Mesodermal cell (in vitro differentiated cells): ENCODE data around the gene PARVA.
A peak's percentile ranks its signal among the peaks of the same experiment; 100 is the strongest.

Source experiments
- H3K27ac ChIP-seq: 2 replicates; pipeline ENCODE4 v1.7.0; 2013; ENCODE audit warnings: mild to moderate bottlenecking, low read depth, low read length, moderate library complexity; ENCODE audit not compliant: severe bottlenecking
- H3K36me3 ChIP-seq: 2 replicates; pipeline ENCODE4 v1.7.1; 2013; ENCODE audit warnings: mild to moderate bottlenecking, low read length, moderate library complexity; ENCODE audit not compliant: control insufficient read depth, insufficient read depth
- H3K4me1 ChIP-seq: one replicate; pipeline ENCODE4 v1.7.1; 2013; ENCODE audit warnings: mild to moderate bottlenecking, low read length; ENCODE audit not compliant: insufficient read depth, control insufficient read depth, poor library complexity, severe bottlenecking
- H3K4me3 ChIP-seq: 2 replicates; pipeline ENCODE4 v1.7.0; 2013; ENCODE audit warnings: low read length, control low read depth, mild to moderate bottlenecking; ENCODE audit not compliant: insufficient read depth, poor library complexity, severe bottlenecking; ENCODE audit errors: extremely low read depth
- H3K9me3 ChIP-seq: 2 replicates; pipeline ENCODE4 v1.7.1; 2013; ENCODE audit warnings: mild to moderate bottlenecking, low read length, moderate library complexity; ENCODE audit not compliant: control insufficient read depth
- WGBS, 2 experiments: methylation state at CpG; one replicate each; pipeline ENCODE4 v1.1.5; 2013; ENCODE audit warnings: missing lambda C conversion rate in 2 of 2; ENCODE audit not compliant: insufficient coverage in 2 of 2; 5-methylcytosine and 5-hydroxymethylcytosine counted together

PARVA gene

DNA sequence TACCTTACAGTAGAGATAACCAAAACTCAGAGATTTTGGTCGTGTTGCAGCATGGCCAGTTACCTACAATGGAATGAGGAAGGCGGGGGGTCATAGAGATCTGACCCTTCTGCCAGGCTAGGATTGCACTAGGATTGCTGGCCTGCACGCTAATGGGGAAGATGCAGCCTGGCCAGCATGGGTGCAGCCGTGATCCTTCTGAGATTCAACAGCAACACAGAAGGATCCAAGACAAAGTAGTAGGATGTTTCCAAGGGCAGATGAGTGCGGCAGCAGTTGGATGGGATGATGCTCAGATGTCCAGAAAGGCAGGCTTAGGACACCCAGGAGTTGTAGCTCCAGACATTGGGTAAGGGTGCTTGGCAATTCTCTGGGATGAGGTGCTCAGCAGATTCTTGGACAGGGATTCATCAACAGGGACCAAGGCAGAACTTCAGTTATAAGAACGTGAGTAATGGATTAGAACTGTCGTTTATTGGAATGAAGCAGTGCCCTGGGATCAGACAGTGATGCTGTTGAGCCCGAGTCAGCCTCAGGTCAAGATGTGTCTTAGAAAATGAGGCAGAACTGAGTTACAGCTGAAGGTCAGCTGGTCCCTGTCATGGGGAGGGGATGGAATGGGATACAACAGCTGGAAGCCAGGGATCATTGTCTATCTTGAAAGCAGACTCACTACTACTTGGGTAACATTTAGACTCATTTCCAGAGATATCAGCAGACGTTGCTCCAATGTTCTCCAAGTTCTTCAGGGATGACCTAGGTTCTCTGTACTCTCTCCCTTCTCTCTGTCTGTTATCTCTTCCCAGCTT lies 71.0 kb downstream of the PARVA start:
- no peak overlapping the region for H3K27ac ChIP-seq

DNA sequence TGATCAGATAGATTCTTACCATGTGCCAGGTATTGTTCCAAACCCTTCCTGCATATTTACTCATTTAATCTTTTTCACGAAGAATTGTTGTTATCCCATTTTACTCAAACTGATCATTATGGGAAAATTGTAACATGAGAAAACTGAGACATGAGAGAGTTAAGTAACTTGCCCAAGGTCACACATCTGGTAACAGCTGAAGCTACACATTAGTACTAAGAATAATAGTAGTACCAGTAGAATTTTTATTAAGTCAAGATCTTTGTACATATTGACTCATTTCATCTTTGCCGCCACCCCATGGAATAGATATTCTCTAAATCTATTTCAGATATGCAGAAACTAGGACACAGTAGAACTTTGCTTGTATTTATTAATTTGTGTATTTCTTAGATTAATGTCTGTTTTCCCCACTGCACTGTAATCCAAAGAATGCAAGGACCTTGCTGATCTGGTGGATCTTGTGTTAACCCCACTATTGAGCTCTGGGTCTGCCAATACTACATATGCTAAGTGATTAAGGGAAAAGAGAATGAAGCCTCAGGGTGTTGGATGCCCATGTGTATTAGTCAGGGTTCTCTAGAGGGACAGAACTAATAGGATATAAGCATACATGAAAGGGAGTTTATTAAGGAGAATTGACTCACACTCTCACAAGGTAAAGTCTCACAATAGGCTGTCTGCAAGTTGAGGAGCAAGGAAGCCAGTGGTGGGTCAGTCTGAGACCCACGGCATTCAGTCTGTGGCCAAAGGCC lies 72.8 kb downstream of the PARVA start:
- Histone ChIP-seq H3K4me3 (no peak overlapping the region), H3K27ac (no peak overlapping the region), H3K36me3 (peaks cover 13% of the 10 kb centered on the region), H3K9me3 (no peaks in the 10 kb centered on the region), H3K4me1 (peaks cover 26% of the 10 kb centered on the region)
- 83 to 100% methylated on average over 1 of the region's 3 CpGs for WGBS, 2 experiments

More for the DNA sequence above, 71.0 kb downstream of the PARVA start:
- H3K4me3 ChIP-seq: no peak overlapping the region
- WGBS, 2 experiments: 96 to 97% methylated on average over 8 to 9 of the region's 9 CpGs
- H3K9me3 ChIP-seq: no peaks in the 10 kb centered on the region
- H3K4me1 ChIP-seq: peaks cover 15% of the 10 kb centered on the region
- peaks cover 20% of the 10 kb centered on the region for H3K36me3 ChIP-seq

DNA sequence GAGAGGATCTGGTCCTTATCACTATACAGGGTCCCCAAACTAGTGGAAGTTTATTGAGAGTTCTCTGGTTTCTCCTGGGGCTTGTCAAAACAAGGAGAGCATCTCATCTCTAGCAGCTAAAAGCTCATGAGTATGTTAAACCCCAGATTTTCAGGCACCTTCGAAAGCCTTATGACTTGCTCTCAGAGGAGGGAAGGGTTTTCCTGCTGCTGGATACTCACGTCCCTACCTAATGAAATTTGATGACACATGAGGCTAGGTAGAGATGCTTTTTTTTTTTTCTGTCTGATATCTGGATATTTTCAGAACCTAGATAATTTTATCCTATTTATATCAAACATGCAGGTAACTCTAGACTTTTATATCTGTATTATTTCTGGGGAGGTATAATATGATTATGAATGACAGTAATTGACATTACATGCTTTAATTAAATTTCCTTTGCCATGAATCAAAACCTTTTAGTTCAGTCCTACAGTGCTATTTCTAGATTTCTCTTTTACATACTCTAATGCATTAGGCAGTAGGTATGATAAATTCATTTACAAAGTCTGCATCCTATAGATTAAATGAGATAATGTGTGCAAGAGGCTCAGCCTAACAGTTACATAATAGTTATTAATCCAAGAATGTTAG lies 73.9 kb downstream of the PARVA start:
- H3K9me3 ChIP-seq: no peaks in the 10 kb centered on the region

DNA sequence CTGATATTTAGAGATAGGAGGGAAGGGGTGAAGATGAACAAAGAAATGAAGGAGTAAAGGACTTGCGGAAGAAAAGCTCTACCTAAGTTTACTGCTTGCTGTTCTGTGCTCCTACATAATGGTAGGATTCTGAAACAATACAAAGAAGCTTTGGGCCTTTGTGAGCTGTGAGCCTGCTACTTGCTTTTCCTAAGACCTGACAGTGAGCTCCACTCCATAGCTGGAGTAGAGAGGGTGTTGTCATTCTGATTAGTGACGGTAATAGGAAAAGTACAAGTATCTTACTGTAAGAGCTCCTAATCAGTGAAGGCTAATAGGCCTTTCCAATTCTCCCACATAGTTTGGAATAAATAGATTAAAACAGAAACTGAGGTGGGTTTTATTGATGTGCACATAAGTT lies 75.9 kb downstream of the PARVA start:
- peaks cover 52% of the 10 kb centered on the region for H3K4me1 ChIP-seq
- no peak overlapping the region for H3K27ac ChIP-seq
- H3K9me3 ChIP-seq: no peaks in the 10 kb centered on the region
- H3K36me3 ChIP-seq: peaks cover 14% of the 10 kb centered on the region
- WGBS, 2 experiments: 100% methylated on average over 1 of the region's 2 CpGs; no CpG with 5 or more reads in 1 of the 2 experiments
- H3K4me3 ChIP-seq: no peak overlapping the region

More for the DNA sequence above, 73.9 kb downstream of the PARVA start:
- Histone ChIP-seq H3K36me3 (peaks cover 18% of the 10 kb centered on the region), H3K4me1 (peaks cover 37% of the 10 kb centered on the region), H3K27ac (no peak overlapping the region), H3K4me3 (no peak overlapping the region)
- 90 to 100% methylated on average over 1 to 2 of the region's 2 CpGs for WGBS, 2 experiments

DNA sequence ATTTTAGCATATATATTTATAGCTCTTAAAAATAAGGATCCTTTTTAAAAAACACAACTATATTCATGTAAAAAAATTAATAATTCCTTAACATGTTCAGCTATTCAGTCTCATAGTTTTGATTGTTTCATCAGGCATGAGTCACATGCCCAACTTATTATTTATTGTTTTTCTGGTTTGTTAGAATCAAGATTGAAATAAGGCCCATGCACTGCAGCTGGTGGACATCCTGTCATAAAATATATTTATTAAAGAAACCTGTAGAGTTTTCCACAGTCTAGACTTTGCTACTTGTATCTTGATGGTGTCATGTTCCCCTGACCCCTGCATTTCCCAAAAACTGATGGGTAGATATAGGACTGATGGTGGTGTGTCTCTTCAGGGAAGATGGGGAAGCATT lies 77.4 kb downstream of the PARVA start:
- H3K4me1 ChIP-seq: peaks cover 50% of the 10 kb centered on the region
- H3K4me3 ChIP-seq: no peak overlapping the region
- H3K36me3 ChIP-seq: peaks cover 14% of the 10 kb centered on the region
- no peak overlapping the region for H3K27ac ChIP-seq
- no peaks in the 10 kb centered on the region for H3K9me3 ChIP-seq

DNA sequence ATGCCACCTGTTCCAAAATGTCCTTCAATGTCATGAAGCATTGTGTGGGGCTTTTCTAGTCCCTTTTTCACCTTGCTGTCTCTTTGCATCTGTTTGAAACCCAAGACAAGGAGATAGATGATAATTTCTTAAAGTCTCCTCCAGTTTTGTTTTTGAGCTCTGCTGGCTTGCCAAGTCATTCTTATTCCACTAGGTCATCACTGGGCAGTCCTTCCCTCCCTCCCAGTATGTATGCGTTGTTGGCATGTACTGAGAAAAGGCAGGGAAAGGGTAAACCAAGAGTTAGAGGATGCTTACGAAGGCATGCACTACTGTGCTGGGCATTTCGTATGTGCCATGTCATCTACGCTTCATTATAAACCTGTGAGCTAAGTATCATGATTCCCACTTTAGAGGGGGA lies 78.6 kb downstream of the PARVA start:
- WGBS, 2 experiments: 97 to 100% methylated on average over 2 to 3 of the region's 4 CpGs
- H3K36me3 ChIP-seq: peaks cover 12% of the 10 kb centered on the region
- H3K4me1 ChIP-seq: peaks cover 41% of the 10 kb centered on the region
- no peak overlapping the region for H3K27ac ChIP-seq
- no peak overlapping the region for H3K4me3 ChIP-seq
- H3K9me3 ChIP-seq: no peaks in the 10 kb centered on the region

DNA sequence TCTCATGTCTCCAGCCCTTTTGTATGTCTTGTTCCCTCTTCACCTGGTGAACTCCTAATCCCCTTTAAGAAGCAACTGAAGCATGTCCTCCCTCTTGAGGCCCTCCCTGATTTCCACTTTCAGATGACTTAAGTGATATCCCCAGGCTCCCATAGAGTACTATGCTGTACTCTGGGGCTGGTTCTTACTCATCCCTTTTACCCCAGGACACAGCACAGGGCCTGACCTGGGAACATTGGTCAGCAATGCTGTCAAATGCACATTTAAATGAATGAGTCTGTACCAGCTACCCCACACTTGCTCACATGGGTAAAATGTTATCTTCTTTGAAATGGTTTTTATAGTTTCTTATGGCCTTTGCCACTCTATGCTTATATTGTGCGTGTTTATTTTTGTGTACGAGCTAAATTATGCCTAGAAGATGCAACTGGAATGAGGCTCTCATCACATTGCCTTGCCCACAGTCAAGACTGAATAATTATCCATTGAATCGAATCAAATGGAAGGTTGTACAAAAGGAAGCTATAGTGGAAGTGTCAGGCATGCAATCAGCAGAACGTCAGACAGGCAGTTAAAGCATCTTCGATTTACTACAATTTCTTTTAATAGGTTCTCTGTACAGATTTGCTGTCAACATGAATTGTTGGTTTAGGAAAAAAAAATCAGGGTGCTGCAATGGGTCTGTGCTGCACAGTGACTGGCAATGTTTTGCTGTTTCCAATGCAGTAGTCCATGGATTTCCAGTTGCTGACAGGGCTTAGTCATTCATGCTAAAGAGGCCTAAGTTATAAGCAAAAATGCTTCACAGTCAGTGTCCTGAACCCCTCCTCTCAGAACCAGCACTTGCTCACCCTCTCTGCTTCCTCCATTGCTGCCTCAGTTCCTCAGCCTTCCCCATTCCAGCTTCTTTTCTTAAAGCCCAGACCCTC lies 79.5 kb downstream of the PARVA start:
- WGBS, 2 experiments: 94% methylated on average over 3 to 4 of the region's 5 CpGs

DNA sequence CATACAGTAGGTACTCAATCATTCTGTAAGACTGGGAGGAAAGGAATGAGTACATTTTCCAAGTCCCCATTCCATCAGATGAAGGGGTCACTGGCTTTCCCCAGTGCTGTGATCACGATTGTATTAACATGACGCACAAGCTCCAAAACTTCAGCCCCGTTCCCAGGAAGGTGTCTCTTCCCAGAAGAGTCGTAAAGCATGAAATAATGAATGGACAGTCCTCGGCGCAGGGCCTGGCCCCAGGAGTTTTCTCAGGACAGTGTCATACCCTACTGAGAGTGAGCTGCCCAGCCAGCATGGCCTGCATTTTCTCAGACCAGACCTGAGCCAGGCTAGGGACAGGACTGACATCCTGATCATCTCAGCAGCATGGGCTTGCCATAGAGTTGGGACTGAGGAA lies 80.7 kb downstream of the PARVA start:
- Histone ChIP-seq H3K27ac (no peak overlapping the region), H3K9me3 (no peaks in the 10 kb centered on the region), H3K36me3 (peaks cover 11% of the 10 kb centered on the region), H3K4me1 (peaks cover 41% of the 10 kb centered on the region), H3K4me3 (no peak overlapping the region)
- WGBS, 2 experiments: 93 to 95% methylated on average over 6 of the region's 6 CpGs

More for the DNA sequence above, 79.5 kb downstream of the PARVA start:
- no peak overlapping the region for H3K4me3 ChIP-seq
- peaks cover 11% of the 10 kb centered on the region for H3K36me3 ChIP-seq
- H3K4me1 ChIP-seq: peaks cover 41% of the 10 kb centered on the region
- H3K9me3 ChIP-seq: no peaks in the 10 kb centered on the region
- H3K27ac ChIP-seq: peak overlapping the region; percentile 30

DNA sequence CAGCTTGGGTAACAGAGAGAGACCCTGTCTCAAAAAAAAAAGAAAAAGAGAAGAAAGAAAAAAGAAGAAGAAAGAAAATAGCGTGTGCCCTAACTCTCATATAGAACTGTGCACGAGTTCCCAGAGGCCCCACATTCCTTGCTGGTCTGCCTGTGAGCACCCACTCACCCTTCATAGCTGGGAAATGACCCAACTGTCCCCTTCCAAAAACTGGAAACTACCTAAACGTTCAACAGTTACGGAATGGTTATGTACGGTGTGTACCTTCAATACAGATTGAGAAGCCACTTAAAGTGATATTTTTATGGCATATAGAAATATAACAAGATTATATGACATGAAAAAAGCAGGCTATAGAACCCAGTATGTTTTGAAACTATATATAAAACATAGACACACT lies 82.0 kb downstream of the PARVA start:
- Histone ChIP-seq H3K4me3 (no peak overlapping the region), H3K36me3 (peaks cover 19% of the 10 kb centered on the region), H3K9me3 (peaks cover 5% of the 10 kb centered on the region), H3K27ac (no peak overlapping the region), H3K4me1 (peaks cover 31% of the 10 kb centered on the region)
- 94 to 100% methylated on average over 2 of the region's 5 CpGs for WGBS, 2 experiments

DNA sequence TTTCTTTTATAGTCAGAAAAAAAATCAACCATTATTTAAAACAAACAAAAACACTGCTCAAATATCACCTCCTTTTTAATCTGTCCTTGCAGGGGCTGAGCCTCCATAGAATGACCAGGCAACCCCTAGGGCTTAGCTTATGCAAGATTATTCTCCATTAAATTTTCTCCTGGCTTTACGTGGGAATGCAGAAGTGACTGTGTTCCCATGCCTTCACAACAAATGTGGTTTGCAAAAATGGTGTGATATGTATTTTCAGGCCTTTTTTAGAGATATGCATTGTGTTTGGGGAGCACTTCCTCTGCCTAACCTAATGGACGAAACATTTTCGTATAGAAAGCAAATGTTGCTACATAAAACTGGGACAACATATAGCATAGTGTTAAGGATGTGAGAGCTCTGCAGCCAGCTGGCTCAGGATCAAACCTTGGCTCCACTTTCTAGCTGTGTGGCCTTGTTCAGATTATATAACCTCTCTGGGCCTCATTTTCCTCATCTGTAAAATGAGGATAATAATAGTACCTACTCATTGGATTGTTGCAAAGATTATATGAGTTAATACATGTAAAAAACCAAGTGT lies 82.6 kb downstream of the PARVA start:
- no peak overlapping the region for H3K27ac ChIP-seq
- H3K4me1 ChIP-seq: peaks cover 30% of the 10 kb centered on the region
- 80 to 100% methylated on average over 1 of the region's 3 CpGs for WGBS, 2 experiments
- H3K9me3 ChIP-seq: peaks cover 11% of the 10 kb centered on the region
- no peak overlapping the region for H3K4me3 ChIP-seq
- peaks cover 22% of the 10 kb centered on the region for H3K36me3 ChIP-seq
